Measurements from ENCODE around the gene MARK2. TPM values are rescaled to one million over a fixed set of nuclear protein-coding genes. Genes with fewer than 3 reads are reported as not detected.

The MARK2 gene
- polyA plus RNA-seq, 1 donor (not counting 4 experiments of a cell fraction or from before 2014, with no cell fraction given), result 20.8 TPM

GRCh38 chr11:63909591-63910506 is 70.9 kb downstream of the MARK2 start:
- H3K27ac ChIP-seq (ENCODE audit: control insufficient read depth, insufficient read depth, low read length), result no peak overlapping the region
- H3K4me1 ChIP-seq (ENCODE audit: control insufficient read depth, extremely low read depth, insufficient read depth, low read length), result no peaks in the 10 kb centered on the region
- TF ChIP-seq, protein P1, sequence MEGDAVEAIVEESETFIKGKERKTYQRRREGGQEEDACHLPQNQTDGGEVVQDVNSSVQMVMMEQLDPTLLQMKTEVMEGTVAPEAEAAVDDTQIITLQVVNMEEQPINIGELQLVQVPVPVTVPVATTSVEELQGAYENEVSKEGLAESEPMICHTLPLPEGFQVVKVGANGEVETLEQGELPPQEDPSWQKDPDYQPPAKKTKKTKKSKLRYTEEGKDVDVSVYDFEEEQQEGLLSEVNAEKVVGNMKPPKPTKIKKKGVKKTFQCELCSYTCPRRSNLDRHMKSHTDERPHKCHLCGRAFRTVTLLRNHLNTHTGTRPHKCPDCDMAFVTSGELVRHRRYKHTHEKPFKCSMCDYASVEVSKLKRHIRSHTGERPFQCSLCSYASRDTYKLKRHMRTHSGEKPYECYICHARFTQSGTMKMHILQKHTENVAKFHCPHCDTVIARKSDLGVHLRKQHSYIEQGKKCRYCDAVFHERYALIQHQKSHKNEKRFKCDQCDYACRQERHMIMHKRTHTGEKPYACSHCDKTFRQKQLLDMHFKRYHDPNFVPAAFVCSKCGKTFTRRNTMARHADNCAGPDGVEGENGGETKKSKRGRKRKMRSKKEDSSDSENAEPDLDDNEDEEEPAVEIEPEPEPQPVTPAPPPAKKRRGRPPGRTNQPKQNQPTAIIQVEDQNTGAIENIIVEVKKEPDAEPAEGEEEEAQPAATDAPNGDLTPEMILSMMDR (optimal IDR thresholded peaks at IDR 0.05 in 1 of 3, IDR thresholded peaks at IDR 0.05 in 1 of 3, conservative IDR thresholded peaks at IDR 0.05 in 1 of 3; ENCODE audit: extremely low read depth in 1 of 3, insufficient read depth in 2 of 3, low read length in 3 of 3), result no peak
- no peak for TF ChIP-seq EZH2 (IDR thresholded peaks at IDR 0.05; ENCODE audit: low read length)
- H3K4me2 ChIP-seq (ENCODE audit: control insufficient read depth, extremely low read depth, insufficient read depth, low read depth, low read length), result no peak overlapping the region
- no peaks in the 10 kb centered on the region for H3K9me3 ChIP-seq (ENCODE audit: control insufficient read depth, low read depth, low read length)
- FAIRE-seq (no peak), DNase-seq (ENCODE audit: low read depth, low spot score) (no peak)
- H4K20me1 ChIP-seq (ENCODE audit: control insufficient read depth, extremely low read depth, insufficient read depth, low read length), result peaks cover 3% of the 10 kb centered on the region
- H2AFZ ChIP-seq (ENCODE audit: control insufficient read depth, low read length), result no peak overlapping the region
- dilution Hi-C loops (cut with MboI; ENCODE audit: extremely low pct_ligation_motif_present, low sequenced_read_pairs), result no loop called here
- H3K79me2 ChIP-seq (ENCODE audit: control insufficient read depth, insufficient read depth, low read length), result no peaks in the 10 kb centered on the region
- H3K4me3 ChIP-seq (ENCODE audit: control insufficient read depth in 2 of 3, extremely low read depth in 1 of 3, insufficient read depth in 2 of 3, low read depth in 1 of 3, low read length in 3 of 3), result no peak overlapping the region
- H3K36me3 ChIP-seq (ENCODE audit: control insufficient read depth in 2 of 2, extremely low read depth in 1 of 2, insufficient read depth in 2 of 2, low read length in 2 of 2), result peaks cover 13 to 29% of the 10 kb centered on the region in 2 experiments
- H3K9me1 ChIP-seq (ENCODE audit: control insufficient read depth, extremely low read depth, insufficient read depth, low read length), result no peaks in the 10 kb centered on the region
- H3K27me3 ChIP-seq (ENCODE audit: control insufficient read depth, extremely low read depth, insufficient read depth, low read length), result no peaks in the 10 kb centered on the region
- H3K9ac ChIP-seq (ENCODE audit: control insufficient read depth, extremely low read depth, insufficient read depth, low read length), result no peak overlapping the region

GRCh38 chr11:63910675-63911074 is 71.8 kb downstream of the MARK2 start:
- dilution Hi-C loops (cut with MboI; ENCODE audit: extremely low pct_ligation_motif_present, low sequenced_read_pairs), result no loop called here

More at GRCh38 chr11:63910675-63911074, 71.8 kb downstream of the MARK2 start:
- no peak for DNase-seq (ENCODE audit: low read depth, low spot score)
- H3K79me2 ChIP-seq (ENCODE audit: control insufficient read depth, insufficient read depth, low read length), result no peaks in the 10 kb centered on the region
- H3K4me2 ChIP-seq (ENCODE audit: control insufficient read depth, extremely low read depth, insufficient read depth, low read depth, low read length), result no peak overlapping the region
- no peak overlapping the region for H2AFZ ChIP-seq (ENCODE audit: control insufficient read depth, low read length)
- no peak overlapping the region for H3K4me3 ChIP-seq (ENCODE audit: control insufficient read depth in 2 of 3, extremely low read depth in 1 of 3, insufficient read depth in 2 of 3, low read depth in 1 of 3, low read length in 3 of 3)
- no peak for FAIRE-seq
- H3K27ac ChIP-seq (ENCODE audit: control insufficient read depth, insufficient read depth, low read length), result no peak overlapping the region
- peaks cover 3% of the 10 kb centered on the region for H4K20me1 ChIP-seq (ENCODE audit: control insufficient read depth, extremely low read depth, insufficient read depth, low read length)
- peaks cover 7 to 27% of the 10 kb centered on the region in 2 experiments for H3K36me3 ChIP-seq (ENCODE audit: control insufficient read depth in 2 of 2, extremely low read depth in 1 of 2, insufficient read depth in 2 of 2, low read length in 2 of 2)
- H3K4me1 ChIP-seq (ENCODE audit: control insufficient read depth, extremely low read depth, insufficient read depth, low read length), result no peaks in the 10 kb centered on the region
- H3K9me3 ChIP-seq (ENCODE audit: control insufficient read depth, low read depth, low read length), result no peaks in the 10 kb centered on the region
- H3K9me1 ChIP-seq (ENCODE audit: control insufficient read depth, extremely low read depth, insufficient read depth, low read length), result no peaks in the 10 kb centered on the region
- TF ChIP-seq, protein P1 (optimal IDR thresholded peaks at IDR 0.05 in 1 of 3, IDR thresholded peaks at IDR 0.05 in 1 of 3, conservative IDR thresholded peaks at IDR 0.05 in 1 of 3; ENCODE audit: extremely low read depth in 1 of 3, insufficient read depth in 2 of 3, low read length in 3 of 3), result no peak
- no peak for TF ChIP-seq EZH2 (IDR thresholded peaks at IDR 0.05; ENCODE audit: low read length)
- no peak overlapping the region for H3K9ac ChIP-seq (ENCODE audit: control insufficient read depth, extremely low read depth, insufficient read depth, low read length)
- peaks cover 1% of the 10 kb centered on the region for H3K27me3 ChIP-seq (ENCODE audit: control insufficient read depth, extremely low read depth, insufficient read depth, low read length)

All from keratinocyte (primary cell).